Measurements from ENCODE around the gene SYN1. TPM values are rescaled to one million over a fixed set of nuclear protein-coding genes. Genes with fewer than 3 reads are reported as not detected.

The SYN1 gene
- total and polyA plus RNA-seq, 10 donors = 0.10 to 1.2 (median 0.61) TPM

GRCh38 chrX:47629419-47630200 lies 10.0 kb upstream of the SYN1 start, which contains the start of gene CFP:
CFP (minus strand) TSS chrX:47629930; CDS start chrX:47629844, 86 bp downstream.
- H3K9me3 ChIP-seq = no peaks in the 10 kb centered on the region
- no peaks in the 10 kb centered on the region for H3K27me3 ChIP-seq (replicated peaks in 1 of 7)
- peaks cover 0 to 57% (median 8%) of the 10 kb centered on the region in 6 donors for H3K4me1 ChIP-seq
- TF ChIP-seq POLR2A (IDR thresholded peaks at IDR 0.05) (no peak), POLR2AphosphoS5 (IDR thresholded peaks at IDR 0.05) (no peak), CTCF (IDR thresholded peaks at IDR 0.05 in 8 of 11, conservative IDR thresholded peaks at IDR 0.05 in 3 of 11) (no peak)
- peaks cover 0 to 42% (median 0%) of the 10 kb centered on the region in 6 donors for H3K36me3 ChIP-seq
- DNase-seq = no peak
- 12 to 52% (median 22%) methylated on average over 4 to 14 of the region's 14 CpGs for WGBS, 5 donors
- peak within 1 kb of the TSS in 6 of 8 donors; percentile 4 to 61 (median 36) for H3K4me3 ChIP-seq
- peak within 1 kb of the TSS in 7 of 8 donors; percentile 49 to 92 (median 76) for H3K27ac ChIP-seq
- intact Hi-C loops (cut with DNase I; ENCODE audit: low total_unique reads) = no loop called here

GRCh38 chrX:47628982-47629381 lies 9.3 kb upstream of the SYN1 start:
- Histone ChIP-seq H3K27ac (peak overlapping the region in 7 of 8 donors; percentile 49 to 92 (median 76)), H3K27me3 (replicated peaks in 1 of 7) (peaks cover 0 to 2% (median 0%) of the 10 kb centered on the region in 7 donors), H3K4me1 (peaks cover 0 to 63% (median 8%) of the 10 kb centered on the region in 6 donors), H3K4me3 (peak overlapping the region in 5 of 8 donors; percentile 10 to 61 (median 37)), H3K36me3 (peaks cover 0 to 37% (median 0%) of the 10 kb centered on the region in 6 donors), H3K9me3 (no peaks in the 10 kb centered on the region)
- no peak for DNase-seq
- 57 to 100% (median 86%) methylated on average over 1 of the region's 1 CpG for WGBS, 5 donors
- no peak for TF ChIP-seq POLR2A (IDR thresholded peaks at IDR 0.05)
- peak in 1 of 11 experiments; percentile 8 for TF ChIP-seq CTCF (IDR thresholded peaks at IDR 0.05 in 8 of 11, conservative IDR thresholded peaks at IDR 0.05 in 3 of 11)
- intact Hi-C loops (cut with DNase I; ENCODE audit: low total_unique reads) = no loop called here

GRCh38 chrX:47625365-47625764 lies 5.7 kb upstream of the SYN1 start:
- no peak overlapping the region for H3K27ac ChIP-seq
- peaks cover 0 to 37% (median 0%) of the 10 kb centered on the region in 6 donors for H3K36me3 ChIP-seq
- H3K4me3 ChIP-seq = no peak overlapping the region
- TF ChIP-seq CTCF (IDR thresholded peaks at IDR 0.05 in 8 of 11, conservative IDR thresholded peaks at IDR 0.05 in 3 of 11) (no peak), POLR2A (IDR thresholded peaks at IDR 0.05) (no peak), POLR2AphosphoS5 (IDR thresholded peaks at IDR 0.05) (no peak)
- WGBS, 5 donors = 86 to 100% (median 94%) methylated on average over 2 of the region's 2 CpGs
- DNase-seq = no peak
- H3K27me3 ChIP-seq (replicated peaks in 1 of 7) = peaks cover 0 to 17% (median 0%) of the 10 kb centered on the region in 7 donors
- intact Hi-C loops (cut with DNase I; ENCODE audit: low total_unique reads) = no loop called here
- peaks cover 0 to 39% (median 8%) of the 10 kb centered on the region in 6 donors for H3K4me1 ChIP-seq
- H3K9me3 ChIP-seq = no peaks in the 10 kb centered on the region

- Histone ChIP-seq H3K27me3 (replicated peaks in 1 of 7) (peaks cover 0 to 27% (median 4%) of the 10 kb centered on the region in 7 donors), H3K4me3 (peak overlapping the region in 5 of 8 donors; percentile 12 to 61 (median 15)), H3K9me3 (no peaks in the 10 kb centered on the region), H3K4me1 (peaks cover 0 to 34% (median 8%) of the 10 kb centered on the region in 6 donors), H3K27ac (no peak overlapping the region), H3K36me3 (peaks cover 0 to 37% (median 0%) of the 10 kb centered on the region in 6 donors)
- WGBS, 5 donors = 0 to 41% (median 18%) methylated on average over 35 of the region's 35 CpGs; no CpG with 5 or more reads in 1 of the 5 donors
- TF ChIP-seq POLR2A (IDR thresholded peaks at IDR 0.05) = no peak
- peak in 2 of 3 donors; percentile 56 to 68 for TF ChIP-seq POLR2AphosphoS5 (IDR thresholded peaks at IDR 0.05)
- intact Hi-C loops (cut with DNase I; ENCODE audit: low total_unique reads) = no loop called here
- DNase-seq = peak; percentile 79
These were observed 3.9 kb upstream of the SYN1 start for GRCh38 chrX:47623540-47624027.
